Uterus (tissue), 4 donors: Measurements from ENCODE around the gene ISX. TPM values are rescaled to one million over a fixed set of nuclear protein-coding genes. Genes with fewer than 3 reads are reported as not detected.

Source experiments
- DNase-seq, 2 donors: peaks; one replicate each; pipeline ENCODE4 v3.0.0-alpha.2; 2019 to 2020
- H3K27ac ChIP-seq, 2 donors: fragments of 200-600 bp; sonication (generic); 1 replicate in 1 of 2; 2 replicates in 1 of 2; pipeline ENCODE4 v1.5.1; 2016 to 2018
- H3K27me3 ChIP-seq, 2 donors: fragments of 200-600 bp; sonication (generic); one replicate each; pipeline ENCODE4 v1.5.1; 2018 to 2019; ENCODE audit warnings: control low read depth in 1 of 2
- H3K36me3 ChIP-seq, 2 donors: fragments of 200-600 bp; sonication (generic); one replicate each; pipeline ENCODE4 v1.5.1; 2019; ENCODE audit warnings: control low read depth in 1 of 2
- H3K4me1 ChIP-seq, 2 donors: fragments of 200-600 bp; sonication (generic); one replicate each; pipeline ENCODE4 v1.5.1; 2018 to 2019; ENCODE audit warnings: control low read depth in 1 of 2
- H3K4me3 ChIP-seq, 2 donors: fragments of 200-600 bp; sonication (generic); 1 replicate in 1 of 2; 2 replicates in 1 of 2; pipeline ENCODE4 v1.5.1; 2018 to 2019; ENCODE audit warnings: mild to moderate bottlenecking in 1 of 2
- H3K9me3 ChIP-seq, 2 donors: fragments of 200-600 bp; sonication (generic); one replicate each; pipeline ENCODE4 v1.5.1; 2019; ENCODE audit warnings: control low read depth in 1 of 2
- CTCF ChIP-seq, 4 experiments: fragments of 200-600 bp in 2 of 4; fragments of 450-650 bp in 2 of 4; sonication (generic) in 2 of 4; IDR thresholded peaks; one replicate each; pipeline ENCODE4 v1.5.1; 2016 to 2019; ENCODE audit warnings: antibody characterized with exemption in 4 of 4, mild to moderate bottlenecking in 2 of 4, moderate library complexity in 1 of 4
- POLR2A ChIP-seq, 2 donors: fragments of 450-650 bp; IDR thresholded peaks; one replicate each; pipeline ENCODE4 v1.6.1; 2016; ENCODE audit warnings: antibody characterized with exemption in 2 of 2, mild to moderate bottlenecking in 1 of 2, moderate library complexity in 1 of 2
- intact Hi-C: fragments of 100-400 bp; cut with DNase I; formaldehyde crosslinking; loops from one replicate; pipeline ENCODE4 v1.15.1; 2023; ENCODE audit warnings: low total_unique reads
- total RNA-seq, 4 donors: library from RNA; depleted of rRNA in 3 of 4; stranded (reverse); fragments of >200 nt in 3 of 4; gene quantifications; one replicate each; pipeline versions ENCODE4 v1.1.0 to v1.2.4, GENCODE V29; 2014 to 2023
- donor health status: DM: yes; HTN: yes; CAD: no.

Gene ISX
- total RNA-seq, 4 donors from 2014 or later = under 0.01 TPM; not detected in 3

GRCh38 chr22:35070451-35071093, 4.6 kb downstream of the ISX start:
- no peaks in the 10 kb centered on the region for H3K9me3 ChIP-seq
- intact Hi-C loops = no loop called here
- no peaks in the 10 kb centered on the region for H3K27me3 ChIP-seq
- no peaks in the 10 kb centered on the region for H3K36me3 ChIP-seq
- H3K4me1 ChIP-seq = no peaks in the 10 kb centered on the region
- H3K27ac ChIP-seq = no peak overlapping the region
- H3K4me3 ChIP-seq = no peak overlapping the region
- DNase-seq = no peak
- no peak for TF ChIP-seq CTCF (IDR thresholded peaks at IDR 0.05)
- no peak for TF ChIP-seq POLR2A (IDR thresholded peaks at IDR 0.05)

- H3K4me3 ChIP-seq = no peak overlapping the region
- H3K36me3 ChIP-seq = no peaks in the 10 kb centered on the region
- intact Hi-C loops = no loop called here
- no peak for DNase-seq
- no peaks in the 10 kb centered on the region for H3K27me3 ChIP-seq
- H3K27ac ChIP-seq = no peak overlapping the region
- H3K4me1 ChIP-seq = no peaks in the 10 kb centered on the region
- TF ChIP-seq POLR2A (IDR thresholded peaks at IDR 0.05) (no peak), CTCF (IDR thresholded peaks at IDR 0.05) (no peak)
- H3K9me3 ChIP-seq = no peaks in the 10 kb centered on the region
These were observed 5.8 kb downstream of the ISX start for GRCh38 chr22:35071784-35072183.

- DNase-seq = no peak
- intact Hi-C loops = no loop called here
- no peaks in the 10 kb centered on the region for H3K4me1 ChIP-seq
These were observed 7.0 kb downstream of the ISX start for GRCh38 chr22:35072925-35073324.

GRCh38 chr22:35074583-35074982, 8.6 kb downstream of the ISX start:
- no peak for TF ChIP-seq POLR2A (IDR thresholded peaks at IDR 0.05)
- no peak for TF ChIP-seq CTCF (IDR thresholded peaks at IDR 0.05)
- H3K9me3 ChIP-seq = no peaks in the 10 kb centered on the region
- H3K27me3 ChIP-seq = no peaks in the 10 kb centered on the region
- no peak overlapping the region for H3K27ac ChIP-seq
- no peak overlapping the region for H3K4me3 ChIP-seq
- DNase-seq = no peak
- intact Hi-C loops = no loop called here
- H3K4me1 ChIP-seq = no peaks in the 10 kb centered on the region
- H3K36me3 ChIP-seq = no peaks in the 10 kb centered on the region

More at GRCh38 chr22:35072925-35073324, 7.0 kb downstream of the ISX start:
- Histone ChIP-seq H3K9me3 (no peaks in the 10 kb centered on the region), H3K27me3 (no peaks in the 10 kb centered on the region), H3K36me3 (no peaks in the 10 kb centered on the region), H3K4me3 (no peak overlapping the region), H3K27ac (no peak overlapping the region)
- TF ChIP-seq CTCF (IDR thresholded peaks at IDR 0.05) = no peak
- TF ChIP-seq POLR2A (IDR thresholded peaks at IDR 0.05) = no peak

GRCh38 chr22:35076630-35077029, 10.7 kb downstream of the ISX start:
- TF ChIP-seq CTCF (IDR thresholded peaks at IDR 0.05) (no peak), POLR2A (IDR thresholded peaks at IDR 0.05) (no peak)
- intact Hi-C loops = no loop called here
- Histone ChIP-seq H3K4me3 (no peak overlapping the region), H3K27me3 (no peaks in the 10 kb centered on the region), H3K36me3 (no peaks in the 10 kb centered on the region), H3K4me1 (no peaks in the 10 kb centered on the region), H3K9me3 (no peaks in the 10 kb centered on the region), H3K27ac (no peak overlapping the region)
- DNase-seq = no peak
